ENCODE data around the gene PLEKHM2.

PLEKHM2 gene

GRCh38 chr1:15728937-15729657 is 45.0 kb downstream of the PLEKHM2 start:
- no peak overlapping the region for H3K27ac ChIP-seq (ENCODE audit: low read depth, low read length)
- H3K79me1 ChIP-seq (ENCODE audit: low read length) = no peaks in the 10 kb centered on the region
- H3K4me1 ChIP-seq (ENCODE audit: control insufficient read depth, low read depth, low read length) = no peaks in the 10 kb centered on the region
- H3K27me3 ChIP-seq (ENCODE audit: insufficient read depth, low read length, poor library complexity) = no peaks in the 10 kb centered on the region
- H3K36me3 ChIP-seq (ENCODE audit: control insufficient read depth, insufficient read depth, low read length) = peaks cover 6% of the 10 kb centered on the region
- DNase-seq = no peak
- no peak overlapping the region for H3K23ac ChIP-seq (ENCODE audit: low read length)
- no peak overlapping the region for H3K18ac ChIP-seq (ENCODE audit: low read length)
- no peak overlapping the region for H3K4me2 ChIP-seq (ENCODE audit: low read length)
- H2BK120ac ChIP-seq (ENCODE audit: low read depth, low read length) = no peak overlapping the region
- H3K56ac ChIP-seq (ENCODE audit: low read length) = no peak overlapping the region
- H2BK5ac ChIP-seq (ENCODE audit: low read length) = no peak overlapping the region
- no peak overlapping the region for H3K4ac ChIP-seq (ENCODE audit: low read depth, low read length)
- H2BK15ac ChIP-seq (replicated peaks; ENCODE audit: low read depth) = no peak overlapping the region
- H4K5ac ChIP-seq (ENCODE audit: low read length) = no peak overlapping the region
- no peak overlapping the region for H2AK5ac ChIP-seq (ENCODE audit: low read length)
- no peak overlapping the region for H3K9ac ChIP-seq (ENCODE audit: low read length)
- H4K8ac ChIP-seq (ENCODE audit: low read depth, low read length) = no peak overlapping the region
- no peak overlapping the region for H3K4me3 ChIP-seq (ENCODE audit: low read length)
- no CpG with 5 or more reads among the region's 22 CpGs for WGBS (ENCODE audit: extremely low coverage, insufficient coverage, low lambda C conversion rate)
- no peaks in the 10 kb centered on the region for H3K79me2 ChIP-seq (ENCODE audit: control insufficient read depth, insufficient read depth, low read length)

DNA sequence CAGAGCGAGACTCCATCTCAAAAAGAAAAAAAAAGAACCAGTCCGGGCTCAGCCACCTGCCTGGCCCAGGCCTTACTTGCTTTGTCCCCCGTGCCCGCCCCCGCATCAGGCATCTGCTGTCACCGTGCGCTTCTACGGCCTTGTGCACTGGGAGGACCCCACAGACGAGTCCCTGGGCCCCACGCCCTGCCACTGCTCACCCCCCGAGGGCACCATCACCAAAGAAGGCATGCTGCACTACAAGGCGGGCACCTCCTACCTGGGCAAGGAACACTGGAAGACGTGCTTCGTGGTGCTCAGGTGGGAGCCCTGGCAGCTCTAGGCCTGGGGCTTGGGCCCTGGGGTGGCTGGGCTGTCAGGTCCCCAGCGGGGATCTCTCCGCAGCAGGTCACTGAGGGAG is 46.3 kb downstream of the PLEKHM2 start:
- Histone ChIP-seq H3K9ac (ENCODE audit: low read length) (no peak overlapping the region), H3K18ac (ENCODE audit: low read length) (no peak overlapping the region), H2BK15ac (replicated peaks; ENCODE audit: low read depth) (no peak overlapping the region), H3K4me2 (ENCODE audit: low read length) (no peak overlapping the region), H2AK5ac (ENCODE audit: low read length) (no peak overlapping the region), H4K5ac (ENCODE audit: low read length) (no peak overlapping the region), H3K36me3 (ENCODE audit: control insufficient read depth, insufficient read depth, low read length) (peaks cover 6% of the 10 kb centered on the region), H3K56ac (ENCODE audit: low read length) (no peak overlapping the region), H4K8ac (ENCODE audit: low read depth, low read length) (no peak overlapping the region), H3K79me1 (ENCODE audit: low read length) (no peaks in the 10 kb centered on the region), H3K4me3 (ENCODE audit: low read length) (no peak overlapping the region), H3K4ac (ENCODE audit: low read depth, low read length) (no peak overlapping the region), H3K79me2 (ENCODE audit: control insufficient read depth, insufficient read depth, low read length) (no peaks in the 10 kb centered on the region), H3K4me1 (ENCODE audit: control insufficient read depth, low read depth, low read length) (no peaks in the 10 kb centered on the region), H2BK120ac (ENCODE audit: low read depth, low read length) (no peak overlapping the region), H3K27me3 (ENCODE audit: insufficient read depth, low read length, poor library complexity) (no peaks in the 10 kb centered on the region), H2BK5ac (ENCODE audit: low read length) (no peak overlapping the region), H3K23ac (ENCODE audit: low read length) (no peak overlapping the region), H3K27ac (ENCODE audit: low read depth, low read length) (no peak overlapping the region)
- no peak for DNase-seq
- WGBS (ENCODE audit: extremely low coverage, insufficient coverage, low lambda C conversion rate) = no CpG with 5 or more reads among the region's 16 CpGs

DNA sequence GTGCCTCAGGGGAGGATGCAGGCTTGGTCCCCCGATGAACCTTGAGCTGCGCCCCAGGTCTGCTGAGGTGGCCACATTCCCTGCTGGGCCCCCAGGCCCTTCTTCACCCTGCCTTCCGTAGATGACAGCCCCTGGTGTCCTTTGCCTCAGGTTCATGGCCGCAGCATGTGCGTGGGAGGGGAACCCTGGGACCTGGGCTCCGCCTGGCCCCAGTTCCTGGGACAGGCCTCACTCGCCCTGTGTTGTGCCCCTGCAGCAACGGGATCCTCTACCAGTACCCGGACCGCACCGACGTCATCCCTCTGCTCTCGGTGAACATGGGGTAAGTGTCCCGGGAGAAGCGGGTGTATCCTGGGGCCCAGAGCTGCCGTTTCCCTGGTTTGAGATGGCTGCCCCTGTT is 46.8 kb downstream of the PLEKHM2 start:
- no peaks in the 10 kb centered on the region for H3K27me3 ChIP-seq (ENCODE audit: insufficient read depth, low read length, poor library complexity)
- H2AK5ac ChIP-seq (ENCODE audit: low read length) = no peak overlapping the region
- no peak overlapping the region for H3K23ac ChIP-seq (ENCODE audit: low read length)
- no peak overlapping the region for H2BK5ac ChIP-seq (ENCODE audit: low read length)
- H3K18ac ChIP-seq (ENCODE audit: low read length) = no peak overlapping the region
- H3K4me2 ChIP-seq (ENCODE audit: low read length) = no peak overlapping the region
- no peaks in the 10 kb centered on the region for H3K79me1 ChIP-seq (ENCODE audit: low read length)
- no peaks in the 10 kb centered on the region for H3K4me1 ChIP-seq (ENCODE audit: control insufficient read depth, low read depth, low read length)
- H3K79me2 ChIP-seq (ENCODE audit: control insufficient read depth, insufficient read depth, low read length) = no peaks in the 10 kb centered on the region
- no CpG with 5 or more reads among the region's 16 CpGs for WGBS (ENCODE audit: extremely low coverage, insufficient coverage, low lambda C conversion rate)
- H3K56ac ChIP-seq (ENCODE audit: low read length) = no peak overlapping the region
- no peak overlapping the region for H3K27ac ChIP-seq (ENCODE audit: low read depth, low read length)
- H3K9ac ChIP-seq (ENCODE audit: low read length) = no peak overlapping the region
- no peak overlapping the region for H4K5ac ChIP-seq (ENCODE audit: low read length)
- no peak overlapping the region for H4K8ac ChIP-seq (ENCODE audit: low read depth, low read length)
- H3K36me3 ChIP-seq (ENCODE audit: control insufficient read depth, insufficient read depth, low read length) = peaks cover 6% of the 10 kb centered on the region
- H2BK15ac ChIP-seq (replicated peaks; ENCODE audit: low read depth) = no peak overlapping the region
- no peak overlapping the region for H3K4ac ChIP-seq (ENCODE audit: low read depth, low read length)
- no peak overlapping the region for H3K4me3 ChIP-seq (ENCODE audit: low read length)
- no peak overlapping the region for H2BK120ac ChIP-seq (ENCODE audit: low read depth, low read length)
- no peak for DNase-seq

DNA sequence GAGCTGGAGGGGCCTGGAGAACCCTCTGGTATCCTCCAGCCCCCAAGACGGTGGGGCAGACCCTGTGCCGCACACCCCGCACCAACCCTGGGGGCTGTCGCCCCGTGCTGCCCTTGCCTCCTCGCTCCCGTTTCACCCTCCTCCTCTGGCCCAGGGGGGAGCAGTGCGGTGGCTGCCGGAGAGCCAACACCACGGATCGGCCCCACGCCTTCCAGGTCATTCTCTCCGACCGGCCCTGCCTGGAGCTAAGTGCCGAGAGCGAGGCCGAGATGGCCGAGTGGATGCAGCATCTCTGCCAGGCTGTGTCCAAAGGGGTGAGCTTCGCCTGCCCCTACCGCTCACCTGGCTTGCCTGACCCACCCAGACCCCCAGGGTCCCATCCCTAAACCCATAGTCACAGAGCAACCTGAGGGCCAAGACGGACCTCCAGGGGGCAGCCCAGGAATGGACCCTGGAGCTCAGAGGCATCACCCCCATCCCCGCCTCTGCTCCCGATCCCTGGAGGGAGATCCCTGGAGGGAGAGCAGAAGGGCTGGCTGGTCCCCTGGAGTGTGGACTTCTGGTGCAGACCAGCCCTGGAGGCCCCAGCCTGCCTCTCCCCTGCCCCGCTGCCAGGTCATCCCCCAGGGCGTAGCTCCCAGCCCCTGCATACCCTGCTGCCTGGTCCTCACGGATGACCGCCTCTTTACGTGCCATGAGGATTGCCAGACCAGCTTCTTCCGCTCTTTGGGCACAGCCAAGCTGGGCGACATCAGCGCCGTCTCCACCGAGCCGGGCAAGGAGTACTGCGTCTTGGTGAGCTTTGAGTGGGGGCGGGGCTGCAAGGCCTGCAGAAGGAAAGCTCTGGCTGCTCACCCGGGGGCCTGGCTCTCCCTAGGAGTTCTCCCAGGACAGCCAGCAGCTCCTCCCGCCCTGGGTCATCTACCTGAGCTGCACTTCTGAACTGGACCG is 47.9 kb downstream of the PLEKHM2 start:
- no CpG with 5 or more reads among the region's 39 CpGs for WGBS (ENCODE audit: extremely low coverage, insufficient coverage, low lambda C conversion rate)

DNA sequence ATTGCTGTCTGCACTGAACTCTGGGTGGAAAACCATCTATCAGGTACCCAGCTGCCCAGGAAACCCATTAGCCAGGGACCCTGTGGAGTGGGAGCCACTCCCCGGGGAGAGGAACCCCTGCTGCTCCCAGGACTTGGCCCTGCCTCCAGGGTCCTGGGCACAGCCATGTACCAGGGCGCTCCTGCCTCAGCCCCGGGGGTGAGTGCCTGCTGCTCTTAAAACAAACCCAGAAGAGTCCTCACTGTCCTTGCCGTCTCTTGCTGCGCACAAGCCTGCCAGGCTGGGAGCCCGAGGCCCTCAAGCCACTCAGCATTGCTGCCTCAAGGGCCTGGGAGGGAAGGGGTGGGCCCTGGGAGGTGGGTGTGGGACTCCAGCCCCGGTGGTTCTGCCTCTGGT is 48.6 kb downstream of the PLEKHM2 start:
- Histone ChIP-seq H3K27ac (ENCODE audit: low read depth, low read length) (no peak overlapping the region), H3K79me1 (ENCODE audit: low read length) (no peaks in the 10 kb centered on the region), H3K9ac (ENCODE audit: low read length) (no peak overlapping the region), H3K4ac (ENCODE audit: low read depth, low read length) (no peak overlapping the region), H2BK15ac (replicated peaks; ENCODE audit: low read depth) (no peak overlapping the region), H4K5ac (ENCODE audit: low read length) (no peak overlapping the region), H3K79me2 (ENCODE audit: control insufficient read depth, insufficient read depth, low read length) (no peaks in the 10 kb centered on the region), H3K27me3 (ENCODE audit: insufficient read depth, low read length, poor library complexity) (no peaks in the 10 kb centered on the region), H3K56ac (ENCODE audit: low read length) (no peak overlapping the region), H3K4me2 (ENCODE audit: low read length) (no peak overlapping the region), H3K23ac (ENCODE audit: low read length) (no peak overlapping the region), H4K8ac (ENCODE audit: low read depth, low read length) (no peak overlapping the region), H3K18ac (ENCODE audit: low read length) (no peak overlapping the region), H3K4me3 (ENCODE audit: low read length) (no peak overlapping the region), H3K4me1 (ENCODE audit: control insufficient read depth, low read depth, low read length) (no peaks in the 10 kb centered on the region), H2BK5ac (ENCODE audit: low read length) (no peak overlapping the region), H2BK120ac (ENCODE audit: low read depth, low read length) (no peak overlapping the region), H2AK5ac (ENCODE audit: low read length) (no peak overlapping the region), H3K36me3 (ENCODE audit: control insufficient read depth, insufficient read depth, low read length) (peaks cover 6% of the 10 kb centered on the region)
- no CpG with 5 or more reads among the region's 7 CpGs for WGBS (ENCODE audit: extremely low coverage, insufficient coverage, low lambda C conversion rate)
- no peak for DNase-seq

More for the DNA sequence above, 47.9 kb downstream of the PLEKHM2 start:
- Histone ChIP-seq H2AK5ac (ENCODE audit: low read length) (no peak overlapping the region), H3K79me2 (ENCODE audit: control insufficient read depth, insufficient read depth, low read length) (no peaks in the 10 kb centered on the region), H3K4me2 (ENCODE audit: low read length) (no peak overlapping the region), H3K27ac (ENCODE audit: low read depth, low read length) (no peak overlapping the region), H4K5ac (ENCODE audit: low read length) (no peak overlapping the region), H3K79me1 (ENCODE audit: low read length) (no peaks in the 10 kb centered on the region), H3K9ac (ENCODE audit: low read length) (no peak overlapping the region), H2BK15ac (replicated peaks; ENCODE audit: low read depth) (no peak overlapping the region), H2BK120ac (ENCODE audit: low read depth, low read length) (no peak overlapping the region), H3K27me3 (ENCODE audit: insufficient read depth, low read length, poor library complexity) (no peaks in the 10 kb centered on the region), H3K36me3 (ENCODE audit: control insufficient read depth, insufficient read depth, low read length) (peaks cover 6% of the 10 kb centered on the region), H3K4me1 (ENCODE audit: control insufficient read depth, low read depth, low read length) (no peaks in the 10 kb centered on the region), H3K23ac (ENCODE audit: low read length) (no peak overlapping the region), H3K18ac (ENCODE audit: low read length) (no peak overlapping the region), H3K4me3 (ENCODE audit: low read length) (no peak overlapping the region), H4K8ac (ENCODE audit: low read depth, low read length) (no peak overlapping the region), H3K4ac (ENCODE audit: low read depth, low read length) (no peak overlapping the region), H2BK5ac (ENCODE audit: low read length) (no peak overlapping the region), H3K56ac (ENCODE audit: low read length) (no peak overlapping the region)
- DNase-seq = no peak
